HG03457 (cell line): ENCODE data around the gene LAMP5.

ENCODE experiments used
- ATAC-seq: cut with Tn5 transposase; IDR thresholded peaks from one replicate; pipeline ENCODE4 v1.9.1; 2021; ENCODE audit warnings: moderate number of reproducible peaks; ENCODE audit not compliant: unreplicated experiment

LAMP5 gene

DNA sequence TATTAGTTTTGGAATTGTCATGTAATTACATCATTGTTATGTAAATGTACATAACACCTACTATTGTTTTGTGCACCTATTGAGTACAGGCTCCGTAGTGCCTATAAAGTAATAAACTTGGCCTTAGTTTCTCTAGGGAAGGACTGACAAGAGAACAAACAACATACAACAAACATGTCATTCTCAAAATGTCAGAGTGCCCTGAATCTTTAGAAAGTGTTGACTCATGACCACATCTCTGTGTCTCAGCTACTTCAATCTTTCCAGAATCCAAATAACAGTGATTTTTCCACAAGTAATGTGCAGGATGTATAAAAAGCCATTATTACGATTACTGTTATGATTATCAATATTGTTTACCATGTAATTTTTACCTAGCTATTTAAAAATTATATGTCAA is 17.2 kb downstream of the LAMP5 start:
- ATAC-seq: no peak

DNA sequence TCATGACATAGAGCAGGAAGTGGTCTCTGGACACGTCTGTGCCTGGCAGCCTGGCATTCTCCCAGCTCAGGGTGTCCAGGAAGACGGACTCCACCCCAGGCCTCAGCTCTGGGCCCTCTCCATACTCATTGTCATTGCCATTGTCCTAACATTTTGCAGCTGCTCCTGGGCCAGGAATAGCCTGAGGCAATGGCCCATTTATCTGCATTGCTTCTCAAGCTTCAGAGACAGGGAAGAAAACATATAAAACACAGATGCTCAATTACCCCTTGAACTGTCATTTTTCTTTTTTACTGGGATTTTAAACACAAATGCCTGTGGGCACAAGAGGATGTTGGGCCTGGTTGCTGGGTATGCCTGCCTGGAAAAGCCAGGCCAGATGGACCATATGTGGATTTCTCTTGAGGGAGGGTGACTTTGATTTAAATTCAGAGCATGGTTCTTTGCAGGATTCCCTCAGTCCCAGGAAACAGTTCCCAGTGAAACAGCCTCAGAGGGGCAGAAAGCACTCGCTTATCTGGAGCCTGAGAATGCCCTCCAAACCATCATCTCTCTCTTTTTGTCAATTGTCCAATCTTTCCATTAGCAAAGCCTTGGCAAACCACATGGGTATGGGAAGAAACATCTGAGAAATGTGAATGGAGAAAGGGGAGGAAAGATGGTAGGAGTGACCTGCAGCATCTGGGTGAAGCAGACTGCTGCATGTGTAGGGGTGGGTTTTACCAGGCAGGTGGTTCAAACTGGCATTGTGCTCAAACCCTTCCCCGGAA is 17.9 kb downstream of the LAMP5 start:
- ATAC-seq: no peak

DNA sequence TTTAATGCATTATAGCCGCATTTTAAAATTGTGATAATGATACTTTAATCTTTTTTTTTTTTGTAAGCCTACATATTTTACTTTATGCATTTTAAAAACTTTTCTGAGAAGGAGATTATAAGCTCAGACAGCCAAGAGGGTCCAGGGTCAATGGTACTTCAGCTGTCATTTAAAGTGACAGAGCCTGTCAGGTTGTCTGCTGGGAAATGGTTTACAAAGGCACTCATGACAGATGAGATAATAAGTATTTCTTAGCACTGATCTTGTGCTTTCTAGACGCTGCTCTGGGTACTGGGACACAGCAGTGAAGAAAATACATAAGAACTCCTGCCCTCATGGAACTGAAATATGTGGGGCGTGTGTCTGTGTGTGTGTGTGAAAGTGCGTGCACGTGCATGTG is 19.6 kb downstream of the LAMP5 start:
- no peak for ATAC-seq

DNA sequence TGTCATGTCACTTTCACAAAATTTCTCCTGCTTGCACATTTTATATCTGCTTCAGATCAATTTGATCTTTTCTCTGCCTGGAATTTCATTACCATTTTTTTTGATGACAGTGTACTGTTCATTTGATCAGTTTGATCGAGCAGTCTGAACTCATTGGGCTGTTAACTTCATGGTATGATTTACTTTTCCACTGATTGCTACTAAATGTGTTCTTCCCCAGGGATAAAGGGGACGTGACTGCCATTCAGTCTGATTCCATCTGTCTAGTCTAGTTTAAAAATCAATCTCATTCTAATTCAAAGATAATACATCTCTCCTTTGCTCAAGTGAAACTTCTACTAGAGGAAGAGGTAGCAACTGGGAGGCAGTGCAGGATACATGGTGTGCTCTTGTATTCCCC is 21.1 kb downstream of the LAMP5 start:
- ATAC-seq: no peak

DNA sequence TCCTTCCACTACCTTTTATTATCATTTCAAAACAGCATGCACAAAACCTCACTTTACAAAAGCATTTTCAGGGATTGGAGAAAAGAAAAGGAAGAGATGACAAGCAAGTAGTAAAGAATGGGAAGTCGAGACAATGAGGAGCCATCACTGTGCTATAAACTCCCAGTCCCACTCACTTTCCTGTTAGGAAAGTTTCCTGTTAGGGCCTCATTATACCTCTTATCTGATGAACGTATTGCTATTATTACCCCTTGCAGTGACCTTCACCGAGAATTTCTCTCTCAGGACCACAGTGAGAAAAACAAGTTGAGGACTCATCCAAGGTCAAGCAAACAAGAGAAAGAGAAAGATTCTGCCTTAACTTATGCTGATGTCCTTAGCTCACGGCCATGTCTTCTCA is 28.8 kb downstream of the LAMP5 start:
- ATAC-seq: no peak

DNA sequence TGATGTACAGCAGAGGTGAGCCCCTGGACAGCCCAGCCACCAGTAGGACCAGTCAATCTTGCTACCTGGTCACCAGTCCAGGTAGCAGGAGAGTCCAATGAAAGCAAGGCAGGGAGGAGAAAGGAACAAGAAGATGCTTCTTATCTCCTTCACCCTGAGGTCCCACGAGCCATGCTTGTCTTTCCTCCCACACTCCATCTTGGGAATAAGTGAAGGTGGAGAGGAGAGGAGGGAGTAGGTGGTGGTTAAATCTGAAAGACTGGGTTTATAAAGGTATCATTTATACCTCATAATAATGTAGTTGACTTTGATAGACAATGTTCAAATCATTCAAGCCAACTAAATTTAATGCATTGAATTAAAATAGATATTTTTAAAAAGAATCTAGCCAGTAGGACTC is 35.9 kb downstream of the LAMP5 start:
- ATAC-seq: no peak

DNA sequence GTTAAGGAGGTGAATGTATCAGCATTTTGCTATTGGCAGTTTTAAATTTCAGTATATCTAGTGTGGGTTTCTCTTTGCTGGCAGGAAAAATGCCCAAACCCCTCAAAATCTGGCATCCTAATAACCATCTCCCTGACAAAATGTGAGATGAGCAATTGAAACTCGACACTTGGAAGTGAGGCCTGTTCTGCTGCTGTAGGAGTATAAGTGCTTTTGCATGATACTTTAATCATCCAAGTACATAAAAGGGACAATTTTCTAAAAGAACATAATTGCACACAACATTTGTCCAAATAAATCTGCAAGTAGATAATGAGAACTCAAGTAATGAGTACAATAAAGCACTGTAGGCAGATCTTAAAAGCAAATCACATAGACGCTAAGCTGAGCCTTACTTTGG is 36.5 kb downstream of the LAMP5 start:
- ATAC-seq: no peak

DNA sequence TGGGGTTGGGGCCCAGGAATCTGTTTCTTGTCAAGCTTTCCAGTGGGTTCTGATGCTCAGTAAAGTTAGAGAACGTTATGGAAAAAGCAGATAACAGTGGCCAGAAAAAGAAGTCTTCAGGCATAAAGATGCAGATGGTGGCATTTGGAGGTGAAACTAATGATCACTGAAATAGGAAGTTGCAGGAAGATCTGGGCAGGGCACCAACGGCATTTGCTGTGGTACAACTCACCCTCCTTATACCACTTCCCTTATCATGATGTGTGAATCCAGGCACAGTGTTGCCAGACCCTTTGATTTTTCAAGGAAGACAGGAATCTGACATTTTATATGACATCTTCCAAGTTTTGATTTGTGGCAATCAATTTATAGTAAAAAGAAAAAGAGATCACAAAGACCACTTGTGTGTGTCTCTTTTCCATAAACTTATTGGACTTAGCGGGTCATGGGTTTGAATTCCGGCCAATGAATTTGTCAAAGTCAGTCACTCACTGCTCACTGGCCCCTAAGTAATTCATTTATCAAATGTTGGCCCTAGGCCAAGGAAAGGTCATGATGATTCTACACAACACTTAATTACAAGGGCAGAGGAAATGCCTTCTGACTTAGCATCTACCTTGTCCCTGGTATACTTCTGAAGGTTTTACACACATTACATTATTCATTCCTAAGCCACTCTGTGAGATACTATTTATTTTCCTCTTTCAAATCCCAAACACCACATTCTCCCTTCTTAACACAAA is 37.6 kb downstream of the LAMP5 start:
- ATAC-seq: no peak

DNA sequence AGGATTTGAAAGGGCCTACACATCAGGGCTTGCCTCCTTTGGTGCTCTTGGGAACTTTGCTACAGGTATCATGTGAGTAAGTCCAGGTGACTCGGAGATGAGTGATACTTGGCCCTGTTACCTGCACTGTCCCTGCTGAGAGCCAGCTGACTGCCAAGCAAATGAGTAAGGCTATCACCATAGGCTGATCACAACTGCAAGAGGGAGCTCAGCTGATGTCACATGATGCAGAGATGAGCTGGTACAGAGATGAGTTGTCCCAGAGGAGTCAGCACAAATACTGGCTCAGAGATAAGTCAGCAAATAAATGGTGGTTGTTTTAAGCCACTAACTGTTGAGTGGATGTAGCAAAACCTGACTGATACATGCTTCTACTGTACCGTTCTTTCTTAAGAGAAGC is 41.4 kb downstream of the LAMP5 start:
- ATAC-seq: no peak

DNA sequence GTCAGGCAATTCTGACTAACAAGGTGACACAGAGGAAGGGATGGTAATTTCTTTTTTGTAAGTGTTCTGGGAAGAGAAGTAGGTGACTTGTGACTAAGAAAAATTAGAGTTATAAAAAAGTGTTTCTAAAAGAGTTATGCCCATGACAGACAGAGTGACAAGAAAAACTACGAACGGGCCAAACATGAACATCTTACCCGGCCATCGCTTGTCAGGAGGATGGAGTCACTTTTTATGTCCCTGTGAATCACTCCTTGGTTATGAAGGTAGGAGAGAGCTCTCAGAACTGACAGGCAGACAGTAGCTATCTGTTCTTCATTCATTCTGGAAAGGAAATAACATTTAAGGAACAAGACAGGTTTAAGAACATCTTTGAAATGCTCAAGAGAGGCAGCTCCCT is 43.0 kb downstream of the LAMP5 start:
- ATAC-seq: no peak

DNA sequence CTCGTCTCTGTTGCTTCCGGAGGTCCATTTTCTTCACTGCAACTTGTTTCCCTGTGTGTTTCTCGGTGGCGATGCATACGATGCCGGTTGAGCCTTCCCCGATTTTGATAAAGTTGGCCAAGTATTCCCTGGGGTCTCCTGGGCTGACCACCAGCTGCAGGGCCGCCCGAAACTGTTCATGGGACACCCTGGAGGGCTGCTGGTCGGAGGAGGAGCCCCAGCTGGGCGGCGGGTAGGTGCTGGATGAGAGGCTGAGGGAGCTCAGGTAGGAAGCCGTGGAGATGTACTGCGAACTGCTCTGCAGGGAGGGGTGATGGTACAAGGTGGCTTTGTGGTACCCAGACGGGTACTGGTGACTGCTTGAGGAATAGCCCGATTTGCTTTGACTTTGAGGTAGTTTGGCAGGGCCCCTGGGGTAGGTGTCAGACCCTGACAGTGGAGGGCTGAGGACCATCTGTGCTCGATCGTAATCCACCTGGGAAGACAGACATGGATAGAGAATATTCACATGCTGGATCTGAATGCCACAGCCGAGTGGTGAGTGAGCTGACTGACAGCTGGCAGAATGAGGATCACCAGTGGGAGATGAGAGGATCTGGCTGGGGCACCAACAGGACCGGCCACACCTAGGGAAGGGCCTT is 51.6 kb downstream of the LAMP5 start:
- ATAC-seq: no peak

DNA sequence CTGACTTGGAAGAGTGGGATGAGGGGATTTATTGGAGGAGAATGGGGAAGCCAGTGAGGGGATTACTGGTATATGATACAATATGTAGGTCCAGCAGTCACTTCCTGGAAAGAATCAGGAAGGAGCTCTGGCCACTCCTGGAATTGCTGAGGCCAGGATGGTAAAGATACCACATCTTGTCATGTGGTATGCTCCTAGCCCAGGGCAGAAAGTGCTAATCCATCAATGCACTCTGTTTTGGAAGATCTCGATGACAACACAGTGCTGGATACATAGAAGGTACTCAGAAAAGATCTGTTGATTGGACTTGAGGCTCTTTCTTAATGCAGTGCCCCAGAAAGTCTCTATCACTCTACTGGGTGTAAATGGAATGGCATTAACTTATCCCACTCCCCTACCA is 52.6 kb downstream of the LAMP5 start:
- ATAC-seq: no peak

DNA sequence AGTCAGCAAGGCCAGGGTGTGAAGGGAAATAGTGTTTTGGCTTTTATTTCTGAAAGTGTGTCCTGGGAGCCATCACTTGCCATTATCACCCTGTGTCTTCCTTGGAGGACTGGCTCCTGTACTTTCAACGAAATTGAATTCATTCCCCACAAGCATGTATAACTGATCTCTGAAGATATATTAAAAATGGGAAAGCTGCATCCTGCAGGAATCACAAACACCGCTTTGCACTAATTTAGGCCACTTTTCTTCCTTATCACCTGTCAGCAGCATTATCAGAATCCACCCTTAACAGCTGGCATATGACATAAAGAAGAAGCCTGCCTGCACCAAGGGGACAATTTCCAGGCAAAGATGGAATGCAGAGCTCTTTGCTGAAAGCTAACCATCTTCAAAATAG is 56.2 kb downstream of the LAMP5 start:
- no peak for ATAC-seq

DNA sequence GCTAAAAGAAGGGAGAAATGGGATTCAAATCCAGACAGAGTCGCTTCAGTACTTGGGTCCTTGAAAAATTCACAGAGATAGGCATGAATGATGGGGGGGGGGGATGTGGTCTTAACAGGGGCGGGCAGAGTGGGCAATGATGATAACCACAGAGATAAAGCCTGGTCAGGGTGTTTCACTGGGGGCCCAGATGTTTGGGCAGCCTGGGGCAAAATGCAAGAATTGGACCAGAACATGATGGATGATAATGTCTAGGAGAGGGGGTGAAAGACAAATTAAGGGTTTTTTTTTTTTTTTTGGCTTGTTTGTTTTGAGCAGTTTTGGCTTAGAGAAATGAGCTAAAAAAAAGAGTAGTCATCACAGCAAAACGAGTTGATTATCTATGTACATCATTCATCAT is 57.4 kb downstream of the LAMP5 start:
- ATAC-seq: no peak

DNA sequence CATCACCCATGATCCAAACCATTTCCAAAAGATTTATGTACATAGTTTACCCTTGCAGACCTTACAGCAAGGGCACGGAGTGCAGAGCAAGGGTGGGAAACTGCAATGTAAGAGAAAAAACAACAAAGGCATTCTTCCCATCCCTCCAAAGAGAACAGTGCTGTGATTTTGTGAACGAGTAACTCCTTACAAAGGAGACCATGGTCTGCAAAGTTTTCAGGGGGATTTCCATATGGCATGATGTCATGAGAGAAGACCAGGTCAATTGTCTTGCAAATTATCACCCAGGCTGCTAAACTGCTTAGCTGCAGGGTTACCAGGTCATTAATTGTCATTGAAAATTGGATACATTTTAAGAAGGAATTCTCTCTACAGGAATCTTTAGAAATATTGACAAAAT is 58.3 kb downstream of the LAMP5 start:
- ATAC-seq: no peak

DNA sequence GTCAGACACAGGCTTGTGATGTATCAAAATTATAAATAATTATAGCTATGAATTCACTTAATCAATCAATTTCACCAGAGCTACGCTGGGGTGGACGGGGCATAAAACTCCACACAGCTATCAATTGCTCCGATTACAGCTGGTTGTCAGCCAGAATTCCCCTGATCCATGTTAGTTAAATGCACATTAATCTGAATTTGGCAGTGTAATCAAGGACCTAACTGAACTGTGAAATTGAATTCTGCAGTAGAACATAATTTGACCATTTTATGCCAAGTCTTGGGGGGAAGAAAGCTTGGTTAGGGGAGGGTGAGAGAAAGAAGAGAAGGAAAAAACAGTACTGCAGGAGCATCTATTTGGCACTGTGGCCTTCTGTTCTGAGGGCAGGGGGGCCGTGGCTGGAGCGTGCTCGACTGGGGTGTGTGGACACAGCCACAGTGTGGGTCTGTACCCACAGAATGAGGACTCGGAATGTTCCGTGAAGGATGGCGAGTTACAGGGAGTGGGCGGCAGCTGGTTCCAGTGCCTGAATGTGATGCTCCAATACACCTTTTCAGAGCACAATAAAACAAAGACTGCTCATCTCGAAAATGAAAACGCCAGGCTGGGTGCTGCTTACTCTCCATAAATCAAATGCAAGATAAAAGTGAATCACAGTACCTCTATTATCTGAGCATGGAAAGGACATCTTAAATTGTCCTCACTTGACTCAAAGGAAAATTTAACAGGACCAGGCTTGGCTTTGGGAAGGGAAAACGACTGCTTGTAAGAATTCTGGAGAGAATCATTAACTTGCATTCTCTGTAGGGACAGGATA is 59.2 kb downstream of the LAMP5 start:
- ATAC-seq: no peak

DNA sequence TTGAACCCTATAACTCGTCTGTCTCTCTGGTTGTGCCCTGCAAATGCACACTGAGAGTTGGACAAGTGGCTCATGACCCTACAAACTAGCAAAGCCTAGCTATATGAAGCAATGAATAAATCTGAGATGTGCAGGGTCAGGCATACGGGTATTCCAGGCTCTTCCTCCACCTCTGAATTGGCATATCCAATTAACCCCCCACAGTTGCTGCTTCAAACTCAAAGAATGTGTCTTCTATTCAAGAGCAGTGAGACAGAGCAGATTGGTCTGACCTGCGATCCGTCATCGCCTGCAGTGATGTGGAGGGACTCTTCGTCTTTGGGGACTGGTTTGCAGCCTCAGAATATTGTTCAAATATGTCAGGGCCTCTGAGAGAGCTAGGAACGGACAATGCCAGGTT is 59.8 kb downstream of the LAMP5 start:
- ATAC-seq: no peak

DNA sequence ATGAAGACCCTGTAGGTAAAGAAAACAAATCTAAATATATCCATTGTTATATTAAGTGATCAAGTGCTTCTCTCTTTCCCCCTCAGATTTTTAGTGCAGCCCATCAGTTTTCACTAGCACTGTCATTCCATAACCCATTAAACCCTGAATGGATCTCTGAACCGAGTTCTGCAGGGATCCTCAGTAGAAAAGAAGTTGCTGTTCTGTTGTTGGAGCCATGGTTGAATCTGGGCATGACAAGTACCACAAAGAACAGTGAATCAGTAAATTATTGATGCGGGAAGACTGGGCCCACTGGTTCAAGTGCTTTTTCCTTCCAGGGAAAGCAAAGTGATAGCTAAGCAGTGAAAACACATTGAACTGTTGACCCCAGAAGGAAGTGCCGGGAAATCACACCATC is 60.4 kb downstream of the LAMP5 start:
- no peak for ATAC-seq

DNA sequence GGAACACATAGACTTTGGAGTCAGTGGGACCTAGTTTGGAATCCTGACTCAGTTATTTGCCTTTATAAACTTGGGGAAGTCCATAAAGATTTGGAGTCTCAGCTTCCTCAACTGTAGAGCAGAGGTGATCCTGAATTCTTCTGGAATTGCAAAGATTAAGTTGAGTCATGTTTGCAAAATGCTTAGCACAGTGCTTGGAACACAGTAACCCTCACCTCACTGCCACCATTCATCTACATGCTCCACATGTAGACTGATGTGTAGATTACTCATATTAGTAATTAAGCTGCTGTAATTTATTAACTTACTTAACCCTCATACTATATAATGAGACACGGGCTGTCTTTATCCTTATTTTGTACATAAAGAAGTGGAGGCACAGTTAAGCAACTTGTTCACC is 61.4 kb downstream of the LAMP5 start:
- ATAC-seq: no peak

DNA sequence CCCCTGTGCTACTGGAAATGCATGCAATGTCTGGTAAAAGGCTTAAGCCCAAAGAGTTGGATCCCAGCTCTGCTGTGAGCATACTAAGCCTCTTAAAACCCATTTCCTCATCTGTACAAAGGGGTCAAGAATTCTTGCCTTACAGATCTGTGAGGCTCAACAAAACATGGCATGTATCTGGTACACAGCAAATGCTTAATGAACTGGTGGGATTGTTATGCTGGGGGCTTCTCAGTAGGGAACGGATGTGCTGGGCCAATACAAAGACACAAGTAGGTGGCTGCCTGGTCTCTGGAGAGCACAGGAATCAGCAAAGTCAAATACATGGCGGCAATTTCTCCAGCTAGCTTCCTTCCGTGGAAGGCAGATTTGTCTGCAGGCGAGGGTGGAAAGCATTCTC is 62.3 kb downstream of the LAMP5 start:
- ATAC-seq: no peak

DNA sequence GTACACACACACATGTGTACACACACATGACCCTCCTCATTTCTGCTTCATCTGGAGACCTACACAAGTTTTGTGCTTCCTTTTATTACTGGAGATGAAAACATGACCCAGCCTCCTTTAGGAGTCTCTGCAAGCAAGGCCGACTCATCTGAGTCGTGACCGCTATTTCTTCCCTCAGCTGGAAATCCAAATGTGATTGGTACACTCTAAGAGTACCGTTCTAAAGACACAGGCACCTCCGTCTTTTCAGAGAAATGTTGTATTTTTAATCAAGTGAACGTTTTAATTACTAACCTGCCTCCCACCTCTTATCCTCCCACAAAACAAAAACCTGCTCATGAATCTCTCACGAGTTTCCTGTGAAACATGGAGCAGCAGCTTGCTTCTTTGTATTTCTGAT is 63.0 kb downstream of the LAMP5 start:
- ATAC-seq: no peak
